Skeletal muscle tissue (tissue), 4 donors: ENCODE data around the gene STAG3. TPM values are rescaled to one million over a fixed set of nuclear protein-coding genes. Genes with fewer than 3 reads are reported as not detected.
"Not testable (repeated sequence)": the region's sequence is repeated elsewhere in the genome, so short reads cannot be mapped to it uniquely, and the experiment has no call there.

Source experiments
- H3K27ac ChIP-seq: one replicate; pipeline ENCODE4 v1.7.0; 2013; ENCODE audit warnings: mild to moderate bottlenecking, low read depth, low read length, inconsistent platforms
- H3K27me3 ChIP-seq, 3 donors: one replicate each; pipeline ENCODE4 v1.7.0; 2013; ENCODE audit warnings: low read length in 3 of 3; ENCODE audit not compliant: control insufficient read depth in 3 of 3, insufficient read depth in 3 of 3
- H3K36me3 ChIP-seq, 3 donors: one replicate each; pipeline ENCODE4 v1.7.0; 2013; ENCODE audit warnings: low read length in 3 of 3; ENCODE audit not compliant: control insufficient read depth in 3 of 3, insufficient read depth in 3 of 3
- H3K4me1 ChIP-seq, 3 donors: one replicate each; pipeline ENCODE4 v1.7.0; 2013; ENCODE audit warnings: low read length in 3 of 3, mild to moderate bottlenecking in 3 of 3; ENCODE audit not compliant: control insufficient read depth in 3 of 3, insufficient read depth in 3 of 3
- H3K4me3 ChIP-seq, 3 donors: one replicate each; pipeline ENCODE4 v1.7.0; 2013; ENCODE audit warnings: low read length in 3 of 3
- H3K9ac ChIP-seq, 3 donors: one replicate each; pipeline ENCODE4 v1.7.0; 2013; ENCODE audit warnings: low read length in 3 of 3, mild to moderate bottlenecking in 3 of 3, moderate library complexity in 2 of 3, low read depth in 1 of 3
- H3K9me3 ChIP-seq, 3 donors: one replicate each; pipeline ENCODE4 v1.7.0; 2013; ENCODE audit warnings: low read length in 3 of 3; ENCODE audit not compliant: control insufficient read depth in 3 of 3
- total RNA-seq: library from RNA; depleted of rRNA; stranded (reverse); fragments of >200 nt; gene quantifications from one replicate; pipeline ENCODE4 v1.2.3, GENCODE V29; 2014
- donor health status: Osteomylitis.

STAG3 gene
- total RNA-seq, 1 donor from 2014 or later = 0.52 TPM

- Histone ChIP-seq H3K9ac (no peak overlapping the region), H3K27me3 (no peaks in the 10 kb centered on the region), H3K27ac (peak overlapping the region; percentile 40), H3K4me3 (no peak overlapping the region), H3K9me3 (no peaks in the 10 kb centered on the region), H3K36me3 (peaks cover 29 to 35% (median 34%) of the 10 kb centered on the region in 3 donors), H3K4me1 (peaks cover 4 to 7% (median 6%) of the 10 kb centered on the region in 3 donors)
Measured at GRCh38 chr7:100220586-100221230, 43.0 kb downstream of the STAG3 start.

GRCh38 chr7:100221231-100221718 is 43.6 kb downstream of the STAG3 start:
- H3K36me3 ChIP-seq = peaks cover 29 to 35% (median 34%) of the 10 kb centered on the region in 3 donors
- H3K27ac ChIP-seq = peak overlapping the region; percentile 40
- H3K4me1 ChIP-seq = peaks cover 5 to 9% (median 5%) of the 10 kb centered on the region in 3 donors
- H3K27me3 ChIP-seq = no peaks in the 10 kb centered on the region
- no peak overlapping the region for H3K4me3 ChIP-seq
- H3K9me3 ChIP-seq = no peaks in the 10 kb centered on the region
- H3K9ac ChIP-seq = peak overlapping the region in 1 of 3 donors; percentile 4

GRCh38 chr7:100221767-100222444 is 44.2 kb downstream of the STAG3 start:
- Histone ChIP-seq H3K4me1 (peaks cover 7 to 15% (median 7%) of the 10 kb centered on the region in 3 donors), H3K27ac (no peak overlapping the region), H3K4me3 (no peak overlapping the region)

GRCh38 chr7:100222445-100223132 is 44.9 kb downstream of the STAG3 start:
- Histone ChIP-seq H3K4me3 (no peak overlapping the region), H3K27me3 (no peaks in the 10 kb centered on the region), H3K9ac (no peak overlapping the region), H3K9me3 (no peaks in the 10 kb centered on the region), H3K27ac (no peak overlapping the region), H3K4me1 (peaks cover 7 to 20% (median 7%) of the 10 kb centered on the region in 3 donors), H3K36me3 (peaks cover 29 to 36% (median 35%) of the 10 kb centered on the region in 3 donors)

More at GRCh38 chr7:100221767-100222444, 44.2 kb downstream of the STAG3 start:
- Histone ChIP-seq H3K27me3 (no peaks in the 10 kb centered on the region), H3K9ac (peak overlapping the region in 1 of 3 donors; percentile 4), H3K36me3 (peaks cover 29 to 35% (median 34%) of the 10 kb centered on the region in 3 donors), H3K9me3 (no peaks in the 10 kb centered on the region)

GRCh38 chr7:100223376-100223927 is 45.7 kb downstream of the STAG3 start:
- H3K36me3 ChIP-seq = peaks cover 29 to 36% (median 35%) of the 10 kb centered on the region in 3 donors
- H3K4me3 ChIP-seq, H3K27me3 ChIP-seq, H3K9me3 ChIP-seq, H3K27ac ChIP-seq, H3K9ac ChIP-seq: not testable (repeated sequence)
- peaks cover 7 to 24% (median 7%) of the 10 kb centered on the region in 3 donors for H3K4me1 ChIP-seq

GRCh38 chr7:100224891-100225290 is 47.2 kb downstream of the STAG3 start:
- H3K9ac ChIP-seq, H3K27me3 ChIP-seq, H3K9me3 ChIP-seq, H3K27ac ChIP-seq, H3K4me3 ChIP-seq: not testable (repeated sequence)
- peaks cover 7 to 25% (median 7%) of the 10 kb centered on the region in 3 donors for H3K4me1 ChIP-seq
- H3K36me3 ChIP-seq = peaks cover 29 to 32% (median 31%) of the 10 kb centered on the region in 3 donors

GRCh38 chr7:100234660-100235317 is 57.1 kb downstream of the STAG3 start:
- H3K27ac ChIP-seq = peak overlapping the region; percentile 51
- not testable (repeated sequence) for H3K4me3 ChIP-seq, H3K27me3 ChIP-seq, H3K36me3 ChIP-seq, H3K9me3 ChIP-seq
- peaks cover 5 to 33% (median 27%) of the 10 kb centered on the region in 3 donors for H3K4me1 ChIP-seq
- H3K9ac ChIP-seq = peak overlapping the region in 1 of 3 donors; percentile 25

GRCh38 chr7:100239975-100240374 is 62.3 kb downstream of the STAG3 start:
- not testable (repeated sequence) for H3K36me3 ChIP-seq, H3K4me3 ChIP-seq, H3K27me3 ChIP-seq, H3K9me3 ChIP-seq
- peak overlapping the region; percentile 96 for H3K27ac ChIP-seq
- H3K9ac ChIP-seq = peak overlapping the region in 1 of 3 donors; percentile 25
- H3K4me1 ChIP-seq = peaks cover 14 to 47% (median 44%) of the 10 kb centered on the region in 3 donors

GRCh38 chr7:100243385-100243784 is 65.7 kb downstream of the STAG3 start:
- peak overlapping the region in 2 of 3 donors; percentile 53 to 68 for H3K9ac ChIP-seq
- H3K9me3 ChIP-seq, H3K27me3 ChIP-seq, H3K4me3 ChIP-seq, H3K36me3 ChIP-seq: not testable (repeated sequence)
- H3K27ac ChIP-seq = peak overlapping the region; percentile 98
- peaks cover 18 to 53% (median 46%) of the 10 kb centered on the region in 3 donors for H3K4me1 ChIP-seq
